ENCODE data around the gene XXYLT1.

DNA sequence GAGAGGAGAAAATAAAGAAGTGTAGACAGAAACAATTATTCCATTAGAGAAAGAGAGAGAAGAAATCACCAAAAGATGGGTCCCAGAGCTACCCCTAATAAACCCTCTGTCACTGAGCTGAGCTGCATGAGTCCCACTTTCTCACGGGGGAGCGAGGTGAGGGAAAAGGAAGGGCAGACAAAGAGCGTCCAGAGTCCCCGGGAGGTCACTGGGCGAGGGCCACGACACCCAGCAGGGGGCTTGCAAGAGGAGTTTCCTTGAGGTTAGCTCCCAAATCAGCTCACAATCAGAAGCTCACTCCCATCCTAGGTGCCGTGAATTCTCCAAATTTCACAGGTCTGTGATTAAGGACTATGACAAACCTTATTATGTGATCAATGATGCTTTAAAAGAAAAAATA lies 62.3 kb downstream of the XXYLT1 start:
- TF ChIP-seq POLR2A (IDR thresholded peaks at IDR 0.05) (no peak), POLR2AphosphoS5 (IDR thresholded peaks at IDR 0.05) (no peak)
- TF ChIP-seq, protein P1, sequence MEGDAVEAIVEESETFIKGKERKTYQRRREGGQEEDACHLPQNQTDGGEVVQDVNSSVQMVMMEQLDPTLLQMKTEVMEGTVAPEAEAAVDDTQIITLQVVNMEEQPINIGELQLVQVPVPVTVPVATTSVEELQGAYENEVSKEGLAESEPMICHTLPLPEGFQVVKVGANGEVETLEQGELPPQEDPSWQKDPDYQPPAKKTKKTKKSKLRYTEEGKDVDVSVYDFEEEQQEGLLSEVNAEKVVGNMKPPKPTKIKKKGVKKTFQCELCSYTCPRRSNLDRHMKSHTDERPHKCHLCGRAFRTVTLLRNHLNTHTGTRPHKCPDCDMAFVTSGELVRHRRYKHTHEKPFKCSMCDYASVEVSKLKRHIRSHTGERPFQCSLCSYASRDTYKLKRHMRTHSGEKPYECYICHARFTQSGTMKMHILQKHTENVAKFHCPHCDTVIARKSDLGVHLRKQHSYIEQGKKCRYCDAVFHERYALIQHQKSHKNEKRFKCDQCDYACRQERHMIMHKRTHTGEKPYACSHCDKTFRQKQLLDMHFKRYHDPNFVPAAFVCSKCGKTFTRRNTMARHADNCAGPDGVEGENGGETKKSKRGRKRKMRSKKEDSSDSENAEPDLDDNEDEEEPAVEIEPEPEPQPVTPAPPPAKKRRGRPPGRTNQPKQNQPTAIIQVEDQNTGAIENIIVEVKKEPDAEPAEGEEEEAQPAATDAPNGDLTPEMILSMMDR (IDR thresholded peaks at IDR 0.05) = no peak
